Stimulated activated CD4-positive, alpha-beta T cell treated with anti-CD3 and anti-CD28 coated beads, Interleukin-4, amount 100 ng/mL, for 1 hour (primary cell): ENCODE data around the gene PTOV1.

Experiments
- DNase-seq: peaks from one replicate; pipeline ENCODE4 v3.0.0-alpha.2; 2020

PTOV1 gene

DNA sequence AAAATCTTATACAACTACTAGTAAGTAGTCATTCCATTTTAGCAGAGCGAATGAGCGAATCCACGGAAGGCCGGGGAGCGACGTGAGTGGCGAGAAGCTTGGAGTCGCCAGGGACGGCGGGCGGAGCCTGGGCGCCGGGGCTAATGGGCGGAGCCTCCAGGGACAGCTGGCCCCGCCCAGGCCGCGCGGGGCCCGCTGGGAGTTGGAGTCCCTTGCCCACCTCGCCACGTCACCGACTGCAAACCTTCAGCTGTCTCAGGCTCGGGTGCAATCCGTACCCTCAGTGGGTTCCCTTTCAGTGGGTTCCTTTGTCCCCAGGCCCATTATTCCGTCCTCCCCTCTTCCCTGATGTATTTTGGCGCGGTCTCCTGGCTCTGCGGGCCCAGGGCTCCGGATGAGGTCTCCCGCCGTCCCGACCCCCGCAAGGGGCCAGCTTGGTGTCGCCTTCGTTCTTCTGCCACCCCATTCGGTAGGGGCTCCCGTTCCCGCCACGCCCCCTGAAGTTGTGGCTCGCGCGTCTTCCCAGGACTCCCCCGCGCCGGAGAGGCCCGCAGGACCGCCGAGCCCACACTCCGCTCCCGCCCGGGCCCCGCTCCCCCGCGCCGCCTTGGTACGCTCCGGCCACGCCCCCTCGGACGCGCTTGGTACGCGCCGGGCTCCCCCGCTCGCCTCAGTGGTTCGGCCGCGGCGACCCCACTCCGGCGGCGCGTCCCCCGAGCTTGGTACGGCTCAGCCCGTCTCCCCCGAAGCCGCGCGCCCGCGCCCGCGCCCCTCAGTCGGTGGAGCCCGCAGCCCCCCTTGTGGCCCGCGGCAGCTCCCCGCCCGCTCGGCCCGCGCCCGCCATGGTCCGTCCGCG lies at the start of gene PTOV1:
TSS of gene PTOV1 (plus strand) at position 673 of the 856 bp plus-strand sequence.
- DNase-seq: peak; percentile 87

DNA sequence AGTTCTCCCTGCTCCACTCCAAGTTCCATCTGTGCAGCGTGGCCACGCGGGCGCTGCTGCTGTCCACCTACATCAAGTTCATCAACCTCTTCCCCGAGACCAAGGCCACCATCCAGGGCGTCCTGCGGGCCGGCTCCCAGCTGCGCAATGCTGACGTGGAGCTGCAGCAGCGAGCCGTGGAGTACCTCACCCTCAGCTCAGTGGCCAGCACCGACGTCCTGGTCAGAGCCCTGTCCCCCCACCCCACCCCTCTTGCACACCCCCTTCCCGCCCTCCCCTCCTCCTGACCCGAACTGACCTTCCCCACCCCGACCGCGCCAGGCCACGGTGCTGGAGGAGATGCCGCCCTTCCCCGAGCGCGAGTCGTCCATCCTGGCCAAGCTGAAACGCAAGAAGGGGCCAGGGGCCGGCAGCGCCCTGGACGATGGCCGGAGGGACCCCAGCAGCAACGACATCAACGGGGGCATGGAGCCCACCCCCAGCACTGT lies 49.5 kb upstream of the PTOV1 start:
- DNase-seq: no peak

- no peak for DNase-seq
Measured at GRCh38 chr19:49801966-49802661, 48.8 kb upstream of the PTOV1 start.

DNA sequence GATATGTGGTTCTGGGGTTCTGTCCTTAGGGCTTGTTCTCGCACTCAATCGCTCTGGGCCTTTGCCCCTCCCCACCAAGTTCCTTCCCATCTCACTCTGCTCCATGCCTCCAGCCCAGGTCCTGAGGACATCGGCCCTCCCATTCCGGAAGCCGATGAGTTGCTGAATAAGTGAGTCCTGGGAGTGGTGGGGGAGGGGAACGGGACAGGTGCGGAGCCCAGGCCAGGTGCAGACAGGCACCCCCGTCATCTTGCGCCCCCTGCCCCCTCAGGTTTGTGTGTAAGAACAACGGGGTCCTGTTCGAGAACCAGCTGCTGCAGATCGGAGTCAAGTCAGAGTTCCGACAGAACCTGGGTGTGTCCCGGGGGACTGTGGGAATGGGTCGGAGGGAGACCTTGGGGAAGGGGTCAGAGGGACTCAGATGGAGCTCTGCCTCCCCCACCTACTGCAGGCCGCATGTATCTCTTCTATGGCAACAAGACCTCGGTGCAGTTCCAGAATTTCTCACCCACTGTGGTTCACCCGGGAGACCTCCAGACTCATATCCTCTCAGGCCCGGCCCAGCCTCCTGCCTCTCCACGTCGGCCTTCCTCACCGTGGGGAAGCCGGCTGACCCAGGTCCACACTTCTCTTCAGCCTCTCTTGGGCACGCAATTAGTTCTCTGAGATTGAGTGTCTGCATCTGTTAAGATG lies 48.0 kb upstream of the PTOV1 start:
- DNase-seq: no peak

- DNase-seq: no peak
Measured at GRCh38 chr19:49803529-49803856, 47.5 kb upstream of the PTOV1 start.

DNA sequence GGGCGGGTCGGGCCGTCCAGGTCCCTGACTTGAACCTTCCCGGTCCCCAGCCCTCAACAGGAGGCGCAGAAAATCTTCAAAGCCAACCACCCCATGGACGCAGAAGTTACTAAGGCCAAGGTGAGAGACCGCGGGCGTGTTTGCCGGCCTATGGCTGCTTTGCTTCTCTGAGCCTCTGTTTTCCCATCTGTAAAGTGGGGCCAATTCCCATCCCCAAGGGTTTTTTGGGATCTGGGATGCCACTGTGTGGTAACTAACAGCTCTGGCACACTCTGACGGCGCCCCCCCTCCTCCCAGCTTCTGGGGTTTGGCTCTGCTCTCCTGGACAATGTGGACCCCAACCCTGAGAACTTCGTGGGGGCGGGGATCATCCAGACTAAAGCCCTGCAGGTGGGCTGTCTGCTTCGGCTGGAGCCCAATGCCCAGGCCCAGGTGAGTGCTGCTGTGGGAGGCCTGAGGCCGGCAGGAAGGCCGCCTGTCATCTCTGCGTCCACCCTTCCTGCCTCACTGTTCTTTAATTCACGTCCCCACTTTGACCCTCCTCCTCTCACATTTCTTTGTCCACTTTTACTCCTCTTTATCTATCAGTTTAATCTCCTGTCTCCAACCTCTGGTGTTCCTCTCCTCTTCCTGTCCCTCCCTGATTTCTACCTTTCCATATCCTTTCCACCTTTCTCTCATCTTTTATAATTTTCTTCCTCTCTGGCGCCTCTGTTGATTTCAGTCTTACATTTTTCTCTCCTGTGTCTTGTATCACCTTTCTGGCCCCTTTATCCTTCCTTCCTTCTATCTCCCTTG lies 44.9 kb upstream of the PTOV1 start:
- DNase-seq: no peak

GRCh38 chr19:49806620-49806959 lies 44.4 kb upstream of the PTOV1 start:
- no peak for DNase-seq

GRCh38 chr19:49807058-49807903 lies 43.7 kb upstream of the PTOV1 start:
- DNase-seq: no peak

GRCh38 chr19:49807904-49808675 lies 42.9 kb upstream of the PTOV1 start:
- no peak for DNase-seq

DNA sequence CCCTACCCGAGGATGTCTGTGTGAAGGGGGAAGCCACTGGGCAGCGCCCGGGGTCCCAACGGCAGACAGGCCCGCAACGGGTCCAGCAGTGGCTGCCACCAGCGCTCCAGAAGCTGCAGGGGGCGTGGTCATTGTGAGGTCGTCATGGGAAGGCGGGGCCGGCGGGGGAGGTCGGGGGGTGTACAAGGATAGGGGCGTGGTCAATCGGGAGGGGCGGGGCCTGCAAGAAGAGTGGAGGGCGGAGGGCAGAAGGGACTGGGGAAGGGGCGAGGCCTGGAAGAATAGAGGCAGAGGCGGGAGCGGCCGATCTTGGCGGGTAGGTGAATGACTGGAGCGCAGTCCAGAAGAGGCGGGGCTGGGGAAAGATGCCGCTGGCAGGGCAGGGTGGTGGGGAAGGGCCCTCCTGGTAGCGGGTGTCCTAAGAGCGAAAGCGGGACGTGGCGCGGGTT lies 42.2 kb upstream of the PTOV1 start:
- DNase-seq: peak; percentile 88

DNA sequence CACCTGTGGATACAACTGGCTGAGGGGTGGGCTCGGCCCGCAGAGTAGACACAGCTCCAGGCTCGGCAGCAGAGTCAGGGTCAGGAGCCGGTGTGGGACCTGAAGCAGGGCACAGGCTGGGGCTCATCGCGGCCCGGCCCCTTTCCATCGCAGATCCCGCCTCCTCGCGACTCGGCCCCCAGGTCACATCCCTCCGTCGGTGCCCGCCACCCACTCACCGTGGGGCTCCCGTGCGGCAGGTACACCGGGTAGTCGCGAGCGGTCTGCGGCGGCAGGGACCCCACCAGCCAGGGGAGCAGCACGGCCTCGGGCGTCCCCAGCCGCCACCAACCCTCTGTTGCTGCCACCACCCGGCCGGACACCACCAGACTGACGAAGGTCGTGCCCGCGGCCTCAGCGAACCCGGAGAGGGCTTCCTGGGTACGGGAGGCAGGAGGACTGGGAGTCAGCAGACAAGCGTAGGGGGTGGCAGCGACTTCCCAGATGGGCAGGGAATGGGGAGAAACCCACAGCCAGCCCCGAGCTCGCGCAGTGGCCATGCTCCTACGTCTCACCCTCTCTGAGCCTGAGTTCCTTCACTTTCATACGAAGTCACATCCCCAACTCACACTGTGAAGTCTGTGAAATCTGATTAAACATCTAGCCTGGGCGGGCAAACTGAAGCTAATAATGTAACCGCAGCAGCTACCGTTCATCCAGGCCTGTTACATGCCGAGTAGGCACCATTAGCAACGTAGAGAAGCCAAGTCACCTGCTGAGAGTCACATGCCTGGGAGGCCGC lies 41.6 kb upstream of the PTOV1 start:
- DNase-seq: peak; percentile 47

DNA sequence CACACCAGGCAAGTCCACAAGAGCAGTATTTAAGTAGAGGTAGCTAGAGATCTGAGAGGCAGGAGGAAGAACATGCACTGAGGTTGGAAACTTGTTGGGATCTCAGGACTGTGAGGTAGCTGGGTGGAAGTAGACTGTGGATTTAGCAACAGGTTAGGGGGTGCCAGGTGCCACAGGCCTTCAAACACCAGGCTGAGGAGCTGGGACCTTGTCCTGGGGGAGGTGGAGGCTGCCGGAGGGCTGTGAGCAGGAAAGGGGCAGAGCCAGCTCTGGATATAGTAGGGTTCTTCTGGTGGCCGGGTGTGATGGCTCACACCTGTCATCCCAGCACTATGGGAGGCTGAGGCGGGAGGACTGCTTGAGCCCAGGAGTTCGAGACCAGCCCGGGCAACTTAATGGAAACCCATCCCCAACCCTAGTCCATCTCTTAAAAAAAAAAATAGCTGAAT lies 41.0 kb upstream of the PTOV1 start:
- DNase-seq: no peak

- no peak for DNase-seq
Measured at GRCh38 chr19:49811328-49811727, 39.6 kb upstream of the PTOV1 start.

GRCh38 chr19:49812452-49812996 lies 38.4 kb upstream of the PTOV1 start:
- no peak for DNase-seq

GRCh38 chr19:49812997-49813861 lies 37.7 kb upstream of the PTOV1 start, which contains the start of gene FUZ:
Gene FUZ, minus strand, starts transcription at chr19:49813292. Its CDS starts 186 bp downstream, at chr19:49813106.
- peak; percentile 86 for DNase-seq

DNA sequence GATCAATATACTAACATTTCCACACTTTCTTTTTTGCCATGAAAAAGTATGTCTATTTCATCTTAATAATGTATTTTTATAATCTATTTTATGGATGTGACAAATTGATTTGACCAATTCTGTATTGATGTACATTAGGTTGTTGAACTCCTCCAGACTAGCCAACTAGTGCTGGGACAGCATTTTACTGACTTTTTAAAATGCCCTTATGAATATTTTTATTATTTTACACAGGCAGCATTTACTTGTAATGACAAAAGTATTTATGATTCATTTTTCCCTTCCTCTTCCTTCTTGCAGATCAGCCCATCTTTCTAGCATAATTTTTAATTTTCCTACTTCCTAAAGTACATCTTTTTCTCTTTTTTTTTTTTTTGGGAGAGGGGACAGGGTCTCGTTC lies 36.9 kb upstream of the PTOV1 start:
- no peak for DNase-seq

DNA sequence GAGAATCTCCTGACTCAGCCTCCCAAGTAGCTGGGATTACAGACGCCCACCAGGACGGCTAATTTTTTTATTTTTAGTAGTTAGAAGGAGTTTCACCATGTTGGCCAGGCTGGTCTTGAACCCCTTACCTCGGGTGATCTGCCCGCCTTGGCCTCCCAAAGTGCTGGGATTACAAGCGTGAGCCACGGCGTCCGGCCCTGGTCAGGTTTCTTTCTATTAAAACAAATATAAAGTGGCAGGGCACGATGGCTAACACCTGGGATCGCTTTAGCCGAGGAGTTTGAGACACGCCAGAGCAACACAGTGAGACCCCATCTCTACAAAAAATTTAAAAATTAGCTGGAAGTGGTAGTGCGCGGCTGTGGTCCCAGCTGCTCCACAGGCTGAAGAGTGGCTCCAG lies 34.4 kb upstream of the PTOV1 start:
- no peak for DNase-seq

DNA sequence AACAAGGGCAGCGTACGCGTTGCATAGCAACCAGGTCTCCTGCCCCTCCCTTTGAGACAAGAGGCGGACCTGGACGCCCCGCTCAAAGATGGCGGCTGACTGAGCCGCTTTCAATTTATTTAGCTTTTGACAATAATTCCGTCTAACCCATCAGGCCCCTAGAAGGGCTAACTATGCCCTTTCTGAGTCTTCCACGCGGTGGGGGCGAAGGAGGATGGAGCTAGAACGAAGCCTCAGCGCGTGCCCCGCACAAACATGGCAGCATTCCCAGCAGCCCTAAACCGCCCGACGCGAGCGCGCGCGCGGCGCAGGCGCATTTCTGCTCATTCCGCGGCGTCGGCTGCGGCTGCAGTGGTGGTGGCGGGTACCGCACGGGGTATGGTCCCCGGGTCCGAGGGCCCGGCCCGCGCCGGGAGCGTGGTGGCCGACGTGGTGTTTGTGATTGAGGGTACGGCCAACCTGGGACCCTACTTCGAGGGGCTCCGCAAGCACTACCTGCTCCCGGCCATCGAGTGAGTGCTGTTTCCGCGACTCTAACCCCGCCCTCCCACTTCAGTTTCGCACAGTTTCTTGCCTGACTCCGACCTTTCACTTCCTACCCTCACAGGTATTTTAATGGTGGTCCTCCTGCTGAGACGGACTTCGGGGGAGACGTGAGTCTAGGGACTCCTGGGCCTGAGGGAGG lies 32.9 kb upstream of the PTOV1 start, which contains the start of gene MED25:
TSS of gene MED25 (plus strand) at position 326 of the 685 bp plus-strand sequence. CDS start at position 379, 53 bp downstream.
- DNase-seq: peak; percentile 83
